Pulmonary artery endothelial cell (primary cell): ENCODE measurements around the gene WDR82. TPM values are rescaled to one million over a fixed set of nuclear protein-coding genes. Genes with fewer than 3 reads are reported as not detected.

ENCODE experiments used
- DNase-seq: peaks from one replicate; pipeline ENCODE4 v3.0.0-alpha.2; 2011; ENCODE audit warnings: low read depth, low spot score
- total RNA-seq: library from RNA; depleted of rRNA; stranded (reverse); fragments of >200 nt; gene quantifications from 2 replicates; pipeline ENCODE4 v1.2.3, GENCODE V29; 2014

The WDR82 gene
- total RNA-seq, 1 donor from 2014 or later, result 98.5 TPM

GRCh38 chr3:52205727-52206372 lies 72.6 kb downstream of the WDR82 start:
- DNase-seq, result no peak

Other genes with a start within 250 kb of the WDR82 start
- 10.7 and 14.4 TPM in 2 replicates for gene DUSP7, start 222.1 kb downstream of the WDR82 start, total RNA-seq
- 14.9 and 21.2 TPM in 2 replicates for gene POC1A, start 124.2 kb downstream of the WDR82 start, total RNA-seq
- 44.6 and 58.4 TPM in 2 replicates for gene ALAS1, start 80.5 kb downstream of the WDR82 start, total RNA-seq
- gene TLR9, start 53.0 kb downstream of the WDR82 start, total RNA-seq, result 0.04 TPM in 1 of 2 replicates, not detected in the other
- gene TWF2, start 39.5 kb downstream of the WDR82 start, total RNA-seq, result 117 and 154 TPM in 2 replicates
- gene PPM1M, start 32.9 kb downstream of the WDR82 start, total RNA-seq, result 15.5 and 15.9 TPM in 2 replicates
- 14.3 and 20.6 TPM in 2 replicates for gene GLYCTK, start 9.2 kb upstream of the WDR82 start, total RNA-seq
- gene DNAH1, start 37.7 kb upstream of the WDR82 start, total RNA-seq, result 1.3 and 2.5 TPM in 2 replicates
- 83.5 and 91.3 TPM in 2 replicates for gene BAP1, start 131.4 kb upstream of the WDR82 start, total RNA-seq
- gene PHF7, start 132.0 kb upstream of the WDR82 start, total RNA-seq, result 3.5 and 5.3 TPM in 2 replicates
- 2.1 and 6.4 TPM in 2 replicates for gene SEMA3G, start 166.5 kb upstream of the WDR82 start, total RNA-seq
- 0.18 TPM in 1 of 2 replicates, not detected in the other for gene TNNC1, start 175.4 kb upstream of the WDR82 start, total RNA-seq
- gene NISCH, start 177.0 kb upstream of the WDR82 start, total RNA-seq, result 57.2 and 88.7 TPM in 2 replicates
- 189 and 237 TPM in 2 replicates for gene STAB1, start 216.7 kb upstream of the WDR82 start, total RNA-seq